GM12878 (cell line): ENCODE results near the gene BLOC1S5. TPM values are rescaled to one million over a fixed set of nuclear protein-coding genes. Genes with fewer than 3 reads are reported as not detected.

Source experiments
- ATAC-seq: fragments of 200-7000 bp; cut with Tn5 transposase; 3 replicates; pipeline ENCODE4 v1.9.1; 2020; ENCODE audit warnings: mild to moderate bottlenecking, moderate library complexity
- BruUV-seq: library from RNA; stranded (reverse); fragments of 400-500 nt; replicated peaks from 2 replicates; lab custom pipeline; 2021; lab: Mats Ljungman, UMichigan
- CTCF ChIA-PET: fragments of 300-600 bp; sonication (Branson Sonifier 250); formaldehyde crosslinking; extraction: SDS; loops from one replicate; lab custom pipeline; 2021; ENCODE audit warnings: inconsistent platforms; lab: Yijun Ruan, JAX
- POLR2A ChIA-PET: fragments of 350-600 bp; formaldehyde crosslinking; extraction: SDS; loops from one replicate; lab custom pipeline; 2021; ENCODE audit warnings: inconsistent platforms; lab: Charles Lee
- RAD21 ChIA-PET: fragments of 300-600 bp; sonication (Branson Sonifier 250); formaldehyde crosslinking; loops from one replicate; lab custom pipeline; 2023; ENCODE audit warnings: antibody characterized with exemption; ENCODE audit not compliant: unreplicated experiment; lab: Charles Lee
- SMC1A ChIA-PET: fragments of 300-600 bp; sonication (Branson Sonifier 250); formaldehyde crosslinking; loops from one replicate; lab custom pipeline; 2023; ENCODE audit not compliant: unreplicated experiment, uncharacterized antibody; lab: Charles Lee
- DNase-seq: peaks from one replicate; pipeline ENCODE4 v3.0.0-alpha.2; 2011; ENCODE audit warnings: low read depth, low spot score
- FAIRE-seq: peaks from 3 replicates; lab custom pipeline; 2011; peaks lifted over from hg19 to GRCh38; lab: Jason Lieb, UNC
- H2AFZ ChIP-seq: 2 replicates; pipeline ENCODE4 v1.6.0; 2011; ENCODE audit warnings: low read depth, low read length, control low read depth; ENCODE audit not compliant: control insufficient read depth
- H3K27ac ChIP-seq: 2 replicates; pipeline ENCODE4 v1.5.1; 2011; ENCODE audit warnings: control low read depth; ENCODE audit not compliant: control insufficient read depth, insufficient read depth
- H3K27me3 ChIP-seq, 2 experiments: replicated peaks in 1 of 2; 2 replicates each; pipeline versions ENCODE4 v1.6.0 to v1.6.1; 2011; ENCODE audit warnings: low read length in 1 of 2; ENCODE audit not compliant: control insufficient read depth in 2 of 2, insufficient read depth in 2 of 2
- H3K36me3 ChIP-seq, 2 experiments: 2 replicates each; pipeline ENCODE4 v1.5.1; 2011; ENCODE audit warnings: low read length in 1 of 2; ENCODE audit not compliant: control insufficient read depth in 2 of 2, insufficient read depth in 2 of 2
- H3K4me1 ChIP-seq: 2 replicates; pipeline ENCODE4 v1.6.1; 2011; ENCODE audit warnings: mild to moderate bottlenecking, low read length, moderate library complexity, mixed read lengths; ENCODE audit not compliant: control insufficient read depth, insufficient read depth
- H3K4me2 ChIP-seq: 2 replicates; pipeline ENCODE4 v1.6.0; 2011; ENCODE audit warnings: control low read depth; ENCODE audit not compliant: control insufficient read depth, insufficient read depth
- H3K4me3 ChIP-seq: fragments of 200-600 bp; sonication (generic); 2 replicates; pipeline ENCODE4 v1.5.1; 2016
- H3K79me2 ChIP-seq: 2 replicates; pipeline ENCODE4 v1.6.0; 2011; ENCODE audit warnings: low read length; ENCODE audit not compliant: control insufficient read depth, insufficient read depth
- H3K9ac ChIP-seq: 2 replicates; pipeline ENCODE4 v1.8.0; 2011; ENCODE audit warnings: low read length, control low read depth, mixed read lengths; ENCODE audit not compliant: control insufficient read depth, insufficient read depth
- H3K9me3 ChIP-seq: replicated peaks from 3 replicates; pipeline ENCODE4 v1.5.1; 2011; ENCODE audit warnings: mild to moderate bottlenecking, low read length; ENCODE audit not compliant: control insufficient read depth, insufficient read depth
- H4K20me1 ChIP-seq: 2 replicates; pipeline ENCODE4 v1.6.0; 2011; ENCODE audit not compliant: control insufficient read depth, insufficient read depth
- FOXM1 ChIP-seq: IDR thresholded peaks from 2 replicates; pipeline ENCODE4 v1.6.1; 2012; ENCODE audit warnings: low read depth, mild to moderate bottlenecking, inconsistent platforms, low read length, moderate library complexity
- GABPA ChIP-seq: IDR thresholded peaks from 2 replicates; pipeline ENCODE4 v1.6.1; 2014; ENCODE audit warnings: antibody characterized with exemption, low read depth, mild to moderate bottlenecking, inconsistent platforms
- KAT2A ChIP-seq: conservative IDR thresholded peaks from 2 replicates; pipeline ENCODE4 v1.6.1; 2011; ENCODE audit warnings: low read depth, low read length; ENCODE audit not compliant: control insufficient read depth
- MEF2B ChIP-seq: fragments of 450-650 bp; IDR thresholded peaks from 2 replicates; pipeline ENCODE4 v1.6.1; 2018; ENCODE audit warnings: mild to moderate bottlenecking, moderate library complexity; ENCODE audit not compliant: partially characterized antibody, poor library complexity, severe bottlenecking
- RBBP5 ChIP-seq: fragments of 200-600 bp; sonication (generic); conservative IDR thresholded peaks from 2 replicates; pipeline ENCODE4 v1.6.1; 2016
- SP1 ChIP-seq: IDR thresholded peaks from one replicate; pipeline ENCODE4 v1.6.1; 2011; ENCODE audit warnings: low read depth, low read length
- TARDBP ChIP-seq: IDR thresholded peaks from 2 replicates; pipeline ENCODE4 v1.6.1; 2016; ENCODE audit warnings: borderline replicate concordance
- YY1 ChIP-seq: IDR thresholded peaks from 2 replicates; pipeline ENCODE4 v1.6.1; 2011; ENCODE audit warnings: low read depth, mild to moderate bottlenecking, low read length
- ZBTB11 ChIP-seq: fragments of 450-650 bp; formaldehyde crosslinking; IDR thresholded peaks from 2 replicates; pipeline ENCODE4 v1.5.0; 2022; ENCODE audit warnings: mild to moderate bottlenecking, missing genetic modification characterization
- ZNF384 ChIP-seq: IDR thresholded peaks from 2 replicates; pipeline ENCODE4 v1.6.1; 2012; ENCODE audit warnings: low read depth, mild to moderate bottlenecking, low read length, improper control_type of control experiment, borderline replicate concordance
- ZNF622 ChIP-seq: fragments of 450-650 bp; IDR thresholded peaks from 2 replicates; pipeline ENCODE4 v1.6.1; 2017; ENCODE audit warnings: mild to moderate bottlenecking, inconsistent platforms
- WGBS: methylation state at CpG from one replicate; pipeline ENCODE4 v1.1.6; 2016; ENCODE audit warnings: low lambda C conversion rate; ENCODE audit not compliant: insufficient replicate concordance, insufficient coverage; ENCODE audit errors: missing lambda C conversion rate; 5-methylcytosine and 5-hydroxymethylcytosine counted together
- in situ Hi-C: fragments of 300-500 bp; cut with MboI; formaldehyde crosslinking; loops from 9 replicates; pipeline ENCODE4 v1.14.3; 2018; ENCODE audit warnings: mixed read lengths
- intact Hi-C: fragments of 100-400 bp; cut with micrococcal nuclease; formaldehyde crosslinking; loops from one replicate; pipeline ENCODE4 v1.14.2; 2022; ENCODE audit not compliant: unreplicated experiment
- polyA plus RNA-seq, 11 experiments: library from polyadenylated mRNA; depleted of rRNA in 4 of 11; unstranded in 6 of 11; stranded (reverse) in 5 of 11; fragments of >200 nt; fragmentation: Nextera tagmentation in 4 of 11; fragmentation: Illumina TruSeq in 1 of 11; extraction: Ambion mirVana in 4 of 11; extraction: Trizol in 1 of 11; gene quantifications; 1 replicate in 1 of 11; 2 replicates in 10 of 11; pipeline versions ENCODE4 v1.2.1 to v1.2.3, GENCODE V29; 2011 to 2016; ENCODE audit warnings: inconsistent platforms in 2 of 11, missing spikeins in 2 of 11, low read depth in 1 of 11
- total RNA-seq, 4 experiments: library from RNA; depleted of rRNA in 3 of 4; stranded (reverse); fragments of >200 nt in 3 of 4; fragmentation: Illumina TruSeq in 1 of 4; extraction: Trizol in 1 of 4; gene quantifications; 2 replicates each; pipeline versions ENCODE4 v1.2.1 to v1.2.3, GENCODE V29; 2013 to 2021

Gene BLOC1S5
- total and polyA plus RNA-seq, 10 of the 15 experiments (the other 5 are each of a cell fraction or from before 2014, with no cell fraction given) = 4.3 to 22.2 (median 16.1) TPM

- no peak overlapping the region for H2AFZ ChIP-seq
- in situ Hi-C loops = no loop called here
These were observed 6.5 kb upstream of the BLOC1S5 start for GRCh38 chr6:8070718-8071117.

More at GRCh38 chr6:8070718-8071117, 6.5 kb upstream of the BLOC1S5 start:
- CTCF ChIA-PET = interaction anchor here (0.8 to 1.0 kb wide), 2 partner anchors 11 to 147 kb away, joined by 3 read pairs; no protein-coding TSS in a partner anchor
- intact Hi-C loops = no loop called here
- RAD21 ChIA-PET = interaction anchor here (1.3 kb wide), 1 partner anchor 11 kb away, joined by 3 read pairs; no protein-coding TSS in a partner anchor
- TF ChIP-seq YY1 = no peak
- no peak for TF ChIP-seq ZBTB11
- no peak for TF ChIP-seq RBBP5
- TF ChIP-seq ZNF384 = no peak
- no peak for TF ChIP-seq FOXM1
- no peak for TF ChIP-seq TARDBP
- no peak for TF ChIP-seq MEF2B
- no peak for TF ChIP-seq GABPA
- TF ChIP-seq KAT2A = no peak
- no peak for TF ChIP-seq ZNF622
- TF ChIP-seq SP1 = no peak
- TF ChIP-seq, all 136 proteins: peak for 0
- WGBS = 89% methylated on average over 8 of the region's 8 CpGs
- DNase-seq = no peak
- no TSS peak for BruUV-seq
- Histone ChIP-seq H3K9me3 (no peaks in the 10 kb centered on the region), H3K27ac (no peak overlapping the region), H3K9ac (no peak overlapping the region), H3K4me1 (peaks cover 11% of the 10 kb centered on the region), H3K36me3 (no peaks in the 10 kb centered on the region), H3K4me3 (no peak overlapping the region), H3K79me2 (no peaks in the 10 kb centered on the region), H4K20me1 (no peaks in the 10 kb centered on the region), H3K4me2 (no peak overlapping the region), H3K27me3 (no peaks in the 10 kb centered on the region)
- no peak for FAIRE-seq
- SMC1A ChIA-PET = no interaction called here
- POLR2A ChIA-PET = no interaction called here
- no peak for ATAC-seq
